NCI-H1436 treated with DMSO at 0.1 percent for 48 hours (cell line): ENCODE measurements around the gene EXOC6.

Source experiments
- DNase-seq: peaks from one replicate; lab custom pipeline; 2025; lab: John Stamatoyannopoulos, UW

EXOC6 gene

GRCh38 chr10:93064874-93065660 is 216.7 kb downstream of the EXOC6 start:
- DNase-seq: no peak

- no peak for DNase-seq
These were observed 217.6 kb downstream of the EXOC6 start for GRCh38 chr10:93065675-93066543.

- DNase-seq: no peak
These were observed 218.2 kb downstream of the EXOC6 start for GRCh38 chr10:93066544-93066913.

- DNase-seq: no peak
These were observed 219.4 kb downstream of the EXOC6 start for GRCh38 chr10:93067443-93068365.

GRCh38 chr10:93068411-93069244 is 220.3 kb downstream of the EXOC6 start:
- no peak for DNase-seq

- no peak for DNase-seq
These were observed 220.9 kb downstream of the EXOC6 start for GRCh38 chr10:93069245-93069561.

GRCh38 chr10:93070378-93071176 is 222.3 kb downstream of the EXOC6 start:
- DNase-seq: no peak

GRCh38 chr10:93071177-93071472 is 222.8 kb downstream of the EXOC6 start:
- DNase-seq: no peak

- DNase-seq: no peak
These were observed 223.4 kb downstream of the EXOC6 start for GRCh38 chr10:93071674-93072224.

GRCh38 chr10:93072225-93072712 is 223.9 kb downstream of the EXOC6 start:
- DNase-seq: no peak

GRCh38 chr10:93072713-93073538 is 224.6 kb downstream of the EXOC6 start:
- no peak for DNase-seq

- no peak for DNase-seq
These were observed 225.3 kb downstream of the EXOC6 start, which contains the start of gene CYP26A1 for GRCh38 chr10:93073539-93074146. Gene CYP26A1, plus strand, starts transcription at chr10:93073893. Its CDS starts 42 bp downstream, at chr10:93073935.

GRCh38 chr10:93074147-93074596 is 225.9 kb downstream of the EXOC6 start:
- DNase-seq: no peak

GRCh38 chr10:93074597-93075368 is 226.5 kb downstream of the EXOC6 start:
- DNase-seq: no peak

- DNase-seq: no peak
These were observed 227.3 kb downstream of the EXOC6 start for GRCh38 chr10:93075369-93076221.

- no peak for DNase-seq
These were observed 228.6 kb downstream of the EXOC6 start for GRCh38 chr10:93076871-93077270.

GRCh38 chr10:93077860-93078337 is 229.6 kb downstream of the EXOC6 start:
- no peak for DNase-seq
